ENCODE results near the gene SKIL. TPM values are rescaled to one million over a fixed set of nuclear protein-coding genes. Genes with fewer than 3 reads are reported as not detected.

SKIL gene
- total RNA-seq, 1 donor from 2014 or later, result 83.0 TPM

DNA sequence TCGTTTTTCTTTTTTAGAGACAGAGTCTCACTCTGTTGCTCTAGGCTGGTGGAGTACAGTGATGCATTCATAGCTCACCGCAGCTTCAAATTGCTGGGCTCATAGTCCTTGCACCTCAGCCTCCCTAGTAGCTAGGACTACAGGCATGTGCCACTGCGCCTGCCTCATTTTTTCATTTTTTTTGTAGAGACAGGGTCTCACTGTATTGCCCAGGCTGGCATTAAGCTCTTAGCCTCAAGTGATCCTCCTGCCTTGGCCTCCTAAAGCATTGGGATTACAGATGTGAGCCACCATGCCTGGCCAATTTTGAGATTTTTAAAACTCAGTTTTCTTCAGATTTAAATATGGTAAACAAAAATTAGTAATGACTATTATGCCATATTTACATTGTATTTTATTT, 29.0 kb downstream of the SKIL start:
- Mint-ChIP-seq H3K27me3 (ENCODE audit: unreplicated experiment) (no peaks in the 10 kb centered on the region), H3K4me1 (ENCODE audit: unreplicated experiment) (peaks cover 11% of the 10 kb centered on the region), H3K9me3 (ENCODE audit: unreplicated experiment) (no peaks in the 10 kb centered on the region), H3K27ac (ENCODE audit: unreplicated experiment) (no peak overlapping the region), H3K36me3 (ENCODE audit: unreplicated experiment) (peaks cover 46% of the 10 kb centered on the region), H3K4me3 (ENCODE audit: unreplicated experiment) (no peak overlapping the region)
- TF ChIP-seq, protein P1, sequence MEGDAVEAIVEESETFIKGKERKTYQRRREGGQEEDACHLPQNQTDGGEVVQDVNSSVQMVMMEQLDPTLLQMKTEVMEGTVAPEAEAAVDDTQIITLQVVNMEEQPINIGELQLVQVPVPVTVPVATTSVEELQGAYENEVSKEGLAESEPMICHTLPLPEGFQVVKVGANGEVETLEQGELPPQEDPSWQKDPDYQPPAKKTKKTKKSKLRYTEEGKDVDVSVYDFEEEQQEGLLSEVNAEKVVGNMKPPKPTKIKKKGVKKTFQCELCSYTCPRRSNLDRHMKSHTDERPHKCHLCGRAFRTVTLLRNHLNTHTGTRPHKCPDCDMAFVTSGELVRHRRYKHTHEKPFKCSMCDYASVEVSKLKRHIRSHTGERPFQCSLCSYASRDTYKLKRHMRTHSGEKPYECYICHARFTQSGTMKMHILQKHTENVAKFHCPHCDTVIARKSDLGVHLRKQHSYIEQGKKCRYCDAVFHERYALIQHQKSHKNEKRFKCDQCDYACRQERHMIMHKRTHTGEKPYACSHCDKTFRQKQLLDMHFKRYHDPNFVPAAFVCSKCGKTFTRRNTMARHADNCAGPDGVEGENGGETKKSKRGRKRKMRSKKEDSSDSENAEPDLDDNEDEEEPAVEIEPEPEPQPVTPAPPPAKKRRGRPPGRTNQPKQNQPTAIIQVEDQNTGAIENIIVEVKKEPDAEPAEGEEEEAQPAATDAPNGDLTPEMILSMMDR (IDR thresholded peaks at IDR 0.05), result no peak
- no peak for DNase-seq (ENCODE audit: extremely low spot score, unreplicated experiment)

DNA sequence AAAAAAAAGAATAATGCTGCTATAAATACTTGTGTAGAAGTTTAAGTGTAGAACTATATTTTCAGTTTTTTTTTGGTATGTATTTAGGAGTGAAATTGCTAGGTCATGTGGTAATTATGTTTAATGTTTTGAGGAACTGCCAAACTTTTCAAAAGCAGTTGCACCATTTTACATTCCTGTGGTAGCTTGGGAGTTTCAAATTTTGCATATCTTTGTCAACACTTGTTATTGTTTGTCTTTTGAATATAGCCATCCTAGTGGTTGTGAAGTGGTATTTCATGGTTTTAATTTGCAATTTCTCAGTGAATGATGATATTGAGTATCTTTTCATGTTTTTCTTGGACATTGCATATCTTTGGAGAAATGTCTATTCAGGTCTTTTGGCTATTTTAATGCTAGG, 30.4 kb downstream of the SKIL start:
- Mint-ChIP-seq H3K4me3 (ENCODE audit: unreplicated experiment) (no peak overlapping the region), H3K9me3 (ENCODE audit: unreplicated experiment) (no peaks in the 10 kb centered on the region)

DNA sequence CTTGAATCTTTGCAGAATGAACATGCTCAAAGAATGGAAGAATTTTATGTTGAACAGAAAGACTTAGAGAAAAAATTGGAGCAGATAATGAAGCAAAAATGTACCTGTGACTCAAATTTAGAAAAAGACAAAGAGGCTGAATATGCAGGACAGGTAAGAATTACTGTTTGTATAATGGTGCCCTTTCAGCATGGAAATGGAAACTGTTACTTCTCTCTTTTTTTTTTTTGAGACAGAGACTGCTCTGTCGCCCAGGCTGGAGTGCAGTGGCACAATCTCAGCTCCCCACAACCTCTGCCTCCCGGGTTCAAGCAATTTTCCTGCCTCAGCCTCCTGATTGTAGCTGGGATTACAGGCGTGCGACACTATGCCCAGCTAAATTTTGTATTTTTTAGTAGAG, 33.6 kb downstream of the SKIL start:
- TF ChIP-seq, protein P1 (IDR thresholded peaks at IDR 0.05), result no peak
- DNase-seq (ENCODE audit: extremely low spot score, unreplicated experiment), result no peak
- H3K4me1 Mint-ChIP-seq (ENCODE audit: unreplicated experiment), result no peaks in the 10 kb centered on the region
- H3K9me3 Mint-ChIP-seq (ENCODE audit: unreplicated experiment), result no peaks in the 10 kb centered on the region
- H3K27ac Mint-ChIP-seq (ENCODE audit: unreplicated experiment), result no peak overlapping the region
- H3K4me3 Mint-ChIP-seq (ENCODE audit: unreplicated experiment), result no peak overlapping the region
- H3K36me3 Mint-ChIP-seq (ENCODE audit: unreplicated experiment), result peaks cover 33% of the 10 kb centered on the region
- H3K27me3 Mint-ChIP-seq (ENCODE audit: unreplicated experiment), result no peaks in the 10 kb centered on the region

More for the DNA sequence above, 30.4 kb downstream of the SKIL start:
- TF ChIP-seq, protein P1 (IDR thresholded peaks at IDR 0.05), result no peak
- H3K27me3 Mint-ChIP-seq (ENCODE audit: unreplicated experiment), result no peaks in the 10 kb centered on the region
- no peak overlapping the region for H3K27ac Mint-ChIP-seq (ENCODE audit: unreplicated experiment)
- H3K36me3 Mint-ChIP-seq (ENCODE audit: unreplicated experiment), result peaks cover 53% of the 10 kb centered on the region
- no peak for DNase-seq (ENCODE audit: extremely low spot score, unreplicated experiment)
- H3K4me1 Mint-ChIP-seq (ENCODE audit: unreplicated experiment), result peaks cover 11% of the 10 kb centered on the region

DNA sequence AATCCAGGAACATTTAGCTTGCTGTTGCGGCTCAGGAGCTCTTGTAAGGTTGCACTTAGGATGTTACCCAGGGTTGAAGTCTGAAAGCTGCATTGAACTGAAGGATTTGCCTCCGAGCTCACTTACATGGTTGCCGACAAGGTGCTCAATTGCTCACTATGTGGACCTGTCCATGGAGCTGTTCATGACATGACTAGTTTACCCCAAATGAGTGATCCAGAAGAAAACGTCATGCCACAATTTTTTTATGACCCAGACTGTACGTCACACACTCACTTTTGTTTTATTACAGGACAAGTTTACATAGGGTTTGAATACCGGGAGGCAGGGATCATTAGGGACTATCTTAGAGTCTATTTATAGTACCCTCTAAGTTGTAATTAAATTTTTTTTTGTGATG, 40.2 kb downstream of the SKIL start:
- H3K36me3 Mint-ChIP-seq (ENCODE audit: unreplicated experiment), result peaks cover 19% of the 10 kb centered on the region
- H3K4me1 Mint-ChIP-seq (ENCODE audit: unreplicated experiment), result no peaks in the 10 kb centered on the region
- no peak overlapping the region for H3K4me3 Mint-ChIP-seq (ENCODE audit: unreplicated experiment)
- no peak for DNase-seq (ENCODE audit: extremely low spot score, unreplicated experiment)
- no peak overlapping the region for H3K27ac Mint-ChIP-seq (ENCODE audit: unreplicated experiment)
- TF ChIP-seq, protein P1 (IDR thresholded peaks at IDR 0.05), result no peak
- H3K9me3 Mint-ChIP-seq (ENCODE audit: unreplicated experiment), result peaks cover 3% of the 10 kb centered on the region
- H3K27me3 Mint-ChIP-seq (ENCODE audit: unreplicated experiment), result no peaks in the 10 kb centered on the region

DNA sequence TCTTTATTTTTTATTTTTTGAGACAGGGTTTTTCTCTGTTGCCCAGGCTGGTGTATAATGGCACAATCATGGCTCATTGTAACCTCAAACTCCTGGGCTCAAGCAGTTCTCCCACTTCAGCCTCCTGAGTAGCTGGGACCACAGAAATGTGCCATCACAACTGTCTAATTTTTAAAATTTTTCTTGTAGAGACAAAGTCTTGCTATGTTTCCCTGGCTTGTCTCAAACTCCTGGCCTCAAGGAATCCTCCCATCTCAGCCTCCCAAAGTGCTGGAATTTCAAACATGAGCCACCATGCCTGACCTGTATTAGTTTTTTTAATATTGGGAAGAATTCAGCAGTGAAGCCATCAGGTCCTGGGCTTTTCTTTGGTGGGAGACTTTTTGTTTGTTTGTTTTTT, 47.6 kb downstream of the SKIL start:
- H3K4me1 Mint-ChIP-seq (ENCODE audit: unreplicated experiment), result no peaks in the 10 kb centered on the region
- no peaks in the 10 kb centered on the region for H3K27me3 Mint-ChIP-seq (ENCODE audit: unreplicated experiment)
- peaks cover 6% of the 10 kb centered on the region for H3K9me3 Mint-ChIP-seq (ENCODE audit: unreplicated experiment)
- TF ChIP-seq, protein P1 (IDR thresholded peaks at IDR 0.05), result no peak
- no peak overlapping the region for H3K27ac Mint-ChIP-seq (ENCODE audit: unreplicated experiment)
- H3K4me3 Mint-ChIP-seq (ENCODE audit: unreplicated experiment), result no peak overlapping the region
- DNase-seq (ENCODE audit: extremely low spot score, unreplicated experiment), result no peak
- H3K36me3 Mint-ChIP-seq (ENCODE audit: unreplicated experiment), result peaks cover 5% of the 10 kb centered on the region

All from osteocyte (in vitro differentiated cells).